Colon (tissue), 2 donors: ENCODE results near the gene ADGRA1.

Experiments
- FAIRE-seq: peaks from 2 replicates; lab custom pipeline; 2012; peaks lifted over from hg19 to GRCh38; lab: Jason Lieb, UNC
- donor health status: control.
- donor health status: control.

ADGRA1 gene

DNA sequence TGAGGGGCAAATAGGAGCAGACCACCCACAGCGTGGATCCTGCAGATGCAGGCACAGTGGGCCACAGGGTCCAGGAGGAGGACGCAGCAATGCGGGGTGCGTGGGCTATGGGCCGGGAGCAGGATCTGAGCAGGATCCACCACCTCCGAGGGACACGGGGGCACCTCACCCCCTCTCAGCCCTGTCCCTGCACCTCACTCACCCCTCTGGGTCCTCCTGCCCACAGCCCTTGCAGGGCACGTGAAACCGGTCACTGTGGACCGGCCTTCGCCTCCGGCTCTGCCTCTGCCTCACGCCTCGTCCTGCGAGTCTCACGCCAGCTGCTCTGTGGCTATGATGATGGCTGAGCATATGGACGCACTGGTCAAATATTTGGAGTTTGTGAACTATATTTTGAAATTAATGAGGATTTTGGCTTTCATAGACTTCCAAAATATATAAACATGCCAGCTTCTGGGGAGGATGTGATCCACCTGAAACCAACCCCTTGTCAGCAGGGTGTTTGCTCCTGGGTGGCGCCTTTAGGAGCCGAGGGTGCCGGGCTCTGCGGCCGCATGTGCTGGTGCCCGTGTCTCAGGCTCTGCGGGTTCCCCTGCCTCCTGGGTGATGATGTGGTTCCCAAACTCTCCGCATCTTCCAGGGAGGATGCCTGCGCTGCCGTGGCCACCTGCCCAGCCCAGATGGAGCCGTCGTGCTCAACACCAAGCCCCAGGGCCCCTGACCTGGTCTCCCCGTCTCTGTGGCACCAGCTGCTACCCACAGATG is 11.3 kb upstream of the ADGRA1 start:
- no peak for FAIRE-seq

DNA sequence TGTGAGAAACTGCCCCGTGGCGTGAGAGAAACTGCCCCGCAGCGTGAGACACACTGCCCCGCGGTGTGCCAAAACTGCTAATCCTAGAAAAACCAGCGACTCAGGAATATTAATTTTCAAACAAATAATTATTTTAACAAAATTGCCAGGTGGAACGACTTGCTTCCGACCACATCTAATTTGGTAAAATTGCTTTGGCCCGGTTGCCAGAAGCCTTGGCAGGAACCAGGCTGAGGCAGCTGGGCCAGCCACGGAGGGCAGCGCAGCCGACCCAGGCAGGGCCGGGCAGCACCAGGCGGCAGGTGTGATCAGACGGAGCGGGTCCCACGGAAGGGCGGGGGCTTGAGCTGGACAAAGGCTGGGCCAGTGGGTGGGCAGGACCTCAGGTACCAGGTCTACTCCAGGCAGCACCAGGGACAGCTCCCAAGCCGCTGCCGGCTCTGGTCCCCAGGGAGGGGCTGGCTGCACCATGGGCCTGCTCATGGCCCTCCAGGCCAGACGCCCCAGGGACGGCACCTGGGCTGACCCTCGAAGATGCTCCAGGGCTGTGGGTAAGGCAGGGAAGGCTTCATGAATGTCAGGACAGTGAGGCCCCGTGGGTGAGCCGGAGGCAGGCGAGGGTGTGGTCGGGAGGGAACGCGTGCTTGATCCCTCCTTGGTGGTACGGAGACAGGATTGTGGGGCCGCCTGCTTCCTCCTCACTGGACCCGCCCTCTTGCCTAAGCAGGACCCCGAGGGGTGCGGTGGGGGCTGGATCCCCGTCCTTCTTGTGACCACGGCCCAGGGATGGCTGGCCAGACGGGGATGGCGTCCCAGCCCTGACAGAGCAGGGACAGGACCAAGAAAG is 7.7 kb upstream of the ADGRA1 start:
- FAIRE-seq = no peak

DNA sequence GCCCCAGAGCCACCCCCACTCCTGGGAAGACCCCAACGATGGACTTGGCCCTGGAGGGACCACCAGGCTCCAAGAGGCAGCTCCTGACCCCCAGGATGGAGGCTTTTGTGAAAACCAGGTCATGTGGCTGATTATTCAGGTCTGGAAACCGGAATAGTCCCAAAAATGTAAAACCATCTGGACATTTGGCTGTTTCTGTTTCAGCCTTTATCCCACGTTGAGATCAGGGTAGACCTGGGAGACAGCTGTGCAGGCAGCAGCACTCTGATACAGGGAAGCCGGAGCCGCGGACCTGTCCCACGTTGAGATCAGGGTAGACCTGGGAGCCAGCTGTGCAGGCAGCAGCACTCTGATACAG is 7.1 kb upstream of the ADGRA1 start:
- FAIRE-seq = no peak

DNA sequence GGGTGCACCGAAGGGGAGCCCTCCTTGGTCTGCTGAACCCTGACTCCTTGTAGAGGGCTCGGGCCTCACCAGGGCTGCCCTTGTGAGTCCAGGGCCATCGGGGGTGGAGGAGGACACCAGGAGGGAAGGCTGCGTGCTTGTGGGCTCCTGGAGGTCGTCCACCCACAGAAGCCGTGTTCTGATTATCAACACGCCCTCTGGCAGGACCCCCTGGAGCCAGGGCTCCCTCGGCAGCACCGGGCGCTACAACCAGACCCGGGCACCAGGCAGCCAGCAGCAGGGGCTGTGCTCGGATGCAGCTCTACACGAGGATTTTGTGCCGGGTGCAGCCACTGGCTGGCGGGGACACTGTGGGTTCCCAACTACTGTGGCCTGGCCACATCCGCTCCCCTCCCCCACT is 6.1 kb upstream of the ADGRA1 start:
- no peak for FAIRE-seq

DNA sequence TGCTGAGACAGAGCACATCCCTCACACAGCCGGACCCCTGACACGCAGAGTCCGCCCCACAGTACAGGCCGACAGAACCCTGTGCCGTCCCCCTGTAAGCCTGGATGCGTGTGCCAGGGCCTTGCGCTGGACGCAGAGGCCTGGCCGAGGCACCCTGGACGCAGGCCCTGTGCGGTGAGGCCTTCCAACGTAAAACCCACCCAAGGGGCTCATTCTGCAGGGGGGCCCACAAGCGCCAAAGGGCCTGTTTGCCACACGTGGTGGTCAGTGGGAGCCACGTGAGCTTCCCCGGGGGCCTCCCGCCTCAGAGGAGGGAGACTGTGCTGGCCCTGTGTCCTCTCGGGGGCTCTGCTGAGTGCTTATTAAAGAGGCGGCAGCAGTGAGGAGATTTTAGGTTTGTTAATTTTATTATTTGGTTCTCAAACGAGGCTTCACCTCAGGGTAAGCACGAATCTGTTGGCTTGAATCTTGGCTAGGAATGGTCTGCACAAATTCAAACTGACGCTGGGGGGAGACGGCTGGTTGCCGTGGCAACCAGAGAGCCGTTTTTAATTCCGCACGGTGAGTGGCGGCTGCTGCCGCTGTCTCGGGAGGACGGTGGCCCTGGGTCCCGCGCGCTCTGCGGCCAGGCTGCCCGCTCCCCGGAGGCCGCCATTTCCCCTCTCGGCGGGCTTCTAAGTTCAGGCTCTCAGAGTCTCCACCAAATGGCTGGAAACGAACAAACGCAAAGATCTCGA is 4.9 kb upstream of the ADGRA1 start:
- FAIRE-seq = no peak

DNA sequence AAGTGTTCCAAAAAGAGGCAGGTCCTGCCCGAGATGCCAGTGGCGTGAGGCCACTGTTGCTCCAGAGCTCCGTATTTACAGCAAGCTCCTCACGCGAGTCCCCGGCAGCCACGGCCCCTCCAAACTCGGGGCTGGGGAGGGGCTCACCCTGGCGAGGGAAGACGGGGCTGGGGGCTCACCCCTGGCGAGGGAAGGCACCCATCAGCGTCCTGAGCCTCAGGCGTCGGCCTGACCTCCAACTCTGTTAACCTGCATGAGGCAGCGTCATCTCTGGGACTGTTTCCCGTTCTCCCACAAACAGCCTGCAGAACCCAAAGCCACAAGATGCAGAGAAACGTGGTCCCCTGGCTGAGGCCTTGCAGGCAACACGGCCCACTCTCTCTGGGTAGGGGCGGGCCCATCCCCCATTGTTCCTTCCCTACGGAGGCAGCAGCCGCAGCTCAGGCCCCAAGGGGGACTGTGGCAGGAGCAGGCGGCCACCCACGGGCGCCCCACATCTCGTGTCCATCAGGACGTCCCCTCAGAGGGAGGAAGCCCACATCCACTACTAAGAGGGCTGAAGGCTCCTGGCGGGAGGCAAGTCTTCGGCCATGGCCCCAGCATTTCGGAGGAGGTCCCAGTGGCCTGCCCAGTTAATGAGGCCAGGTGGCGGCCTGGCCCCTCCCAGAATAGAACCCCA is 4.2 kb upstream of the ADGRA1 start:
- FAIRE-seq = no peak

DNA sequence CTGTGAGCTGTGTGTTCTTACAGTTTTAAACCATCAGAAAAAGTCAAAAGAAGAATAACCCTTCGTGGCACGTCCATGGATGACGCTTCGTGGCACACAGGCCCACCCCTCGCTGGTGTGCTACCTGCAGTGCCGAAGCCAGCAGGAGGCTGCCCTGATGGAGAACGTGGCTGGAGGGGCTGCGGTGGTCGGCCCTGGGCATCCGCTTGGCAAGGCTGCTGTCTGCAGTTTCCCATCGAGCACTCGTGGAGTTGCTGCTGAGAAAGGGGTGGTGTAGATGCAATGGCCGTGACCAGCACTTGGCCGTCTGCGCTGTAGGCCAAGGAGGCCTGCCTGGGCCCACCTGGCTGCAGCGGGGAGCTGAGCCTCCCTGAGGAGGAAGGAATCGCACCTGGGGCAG is 3.2 kb upstream of the ADGRA1 start:
- no peak for FAIRE-seq

DNA sequence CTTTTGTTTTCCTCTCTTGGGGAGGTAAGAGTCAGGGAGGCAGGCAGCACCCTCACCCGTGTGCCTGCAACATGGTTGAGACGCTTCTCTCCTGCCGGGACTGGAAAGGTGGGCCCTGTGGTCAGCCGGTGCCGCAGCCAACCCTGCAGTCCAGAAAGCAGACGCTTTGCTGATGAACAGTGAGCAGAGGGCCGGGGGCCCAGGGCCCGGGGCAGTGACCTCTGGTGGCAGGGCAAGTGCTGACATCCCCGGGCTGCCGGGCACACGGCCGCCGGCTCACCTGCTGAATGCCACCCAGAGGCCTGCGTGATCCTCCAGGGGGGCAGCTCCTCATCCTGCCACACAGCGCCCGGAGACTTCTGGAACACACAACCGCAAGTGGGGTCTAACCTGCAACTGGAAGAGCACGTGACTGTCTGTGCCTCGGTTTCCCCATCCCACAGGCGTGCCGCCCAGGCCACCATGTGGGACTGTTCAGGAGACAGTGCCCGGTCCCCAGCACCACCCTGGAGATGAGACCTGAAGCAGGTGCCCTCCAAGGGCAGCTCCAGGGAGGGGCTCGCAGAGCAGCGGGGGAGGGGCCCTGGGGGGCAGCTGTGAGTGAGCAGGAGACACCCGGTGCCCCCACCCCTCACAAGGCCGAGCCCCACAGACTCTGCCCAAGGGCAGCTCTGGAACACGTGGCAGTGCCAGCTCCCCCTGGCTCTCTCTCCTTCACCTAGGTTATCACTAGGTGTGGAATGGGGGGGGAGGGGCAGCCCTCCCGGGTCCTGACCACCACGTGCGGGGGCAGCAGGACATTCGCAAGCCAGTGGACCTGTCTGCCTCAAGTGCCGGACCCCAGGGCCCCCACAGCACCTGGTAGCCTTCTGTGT is 2.2 kb upstream of the ADGRA1 start:
- no peak for FAIRE-seq

DNA sequence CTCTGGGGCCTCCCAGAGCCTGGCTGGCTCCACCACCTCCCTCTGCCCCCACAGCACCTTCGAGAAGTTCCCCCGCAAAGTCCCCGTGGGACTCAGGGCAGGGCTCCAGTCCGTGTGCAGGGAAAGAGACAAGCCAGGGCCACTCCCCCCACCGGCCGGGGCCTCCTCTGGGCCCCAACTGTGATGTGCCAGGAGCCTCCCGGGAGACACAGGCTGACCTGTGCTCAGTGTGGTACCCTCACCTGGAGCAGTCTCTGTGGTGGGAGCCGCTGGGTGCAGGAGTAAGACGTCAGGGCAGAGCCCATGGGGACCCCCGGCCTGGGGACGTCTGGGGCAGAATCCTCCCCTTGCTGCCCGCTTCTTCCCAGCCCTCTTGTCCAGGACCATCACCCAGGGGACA is 1.5 kb upstream of the ADGRA1 start:
- FAIRE-seq = no peak

DNA sequence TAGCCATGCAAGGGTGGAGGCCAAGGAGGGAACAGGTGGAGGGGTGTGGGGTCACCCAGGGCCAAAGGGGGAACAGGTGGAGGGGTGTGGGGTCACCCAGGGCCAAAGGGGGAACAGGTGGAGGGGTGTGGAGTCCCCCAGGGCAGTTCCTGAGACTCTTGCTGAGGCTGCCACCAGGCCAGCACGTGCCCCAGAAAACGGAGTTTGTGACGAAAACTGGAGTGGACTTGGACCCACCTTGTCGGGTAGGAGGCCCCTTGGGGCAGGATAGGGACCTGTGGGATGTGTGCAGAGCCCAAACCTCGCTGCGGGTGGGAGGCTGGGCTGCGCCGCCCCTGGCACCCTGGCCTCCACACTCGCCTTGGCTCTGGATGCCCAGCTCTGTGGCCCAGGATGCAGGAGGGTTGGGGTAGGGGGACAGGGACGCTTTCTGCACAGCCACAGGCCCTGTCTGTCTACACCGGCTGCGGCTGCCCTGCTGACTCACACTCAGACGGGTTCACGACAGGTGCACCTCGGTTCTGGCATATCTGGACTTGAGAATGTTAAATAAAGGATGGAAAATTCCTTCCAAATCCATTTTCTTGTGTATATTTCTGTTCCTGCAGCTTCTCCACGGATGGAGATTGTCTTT is 562 bp upstream of the ADGRA1 start:
- FAIRE-seq = no peak

DNA sequence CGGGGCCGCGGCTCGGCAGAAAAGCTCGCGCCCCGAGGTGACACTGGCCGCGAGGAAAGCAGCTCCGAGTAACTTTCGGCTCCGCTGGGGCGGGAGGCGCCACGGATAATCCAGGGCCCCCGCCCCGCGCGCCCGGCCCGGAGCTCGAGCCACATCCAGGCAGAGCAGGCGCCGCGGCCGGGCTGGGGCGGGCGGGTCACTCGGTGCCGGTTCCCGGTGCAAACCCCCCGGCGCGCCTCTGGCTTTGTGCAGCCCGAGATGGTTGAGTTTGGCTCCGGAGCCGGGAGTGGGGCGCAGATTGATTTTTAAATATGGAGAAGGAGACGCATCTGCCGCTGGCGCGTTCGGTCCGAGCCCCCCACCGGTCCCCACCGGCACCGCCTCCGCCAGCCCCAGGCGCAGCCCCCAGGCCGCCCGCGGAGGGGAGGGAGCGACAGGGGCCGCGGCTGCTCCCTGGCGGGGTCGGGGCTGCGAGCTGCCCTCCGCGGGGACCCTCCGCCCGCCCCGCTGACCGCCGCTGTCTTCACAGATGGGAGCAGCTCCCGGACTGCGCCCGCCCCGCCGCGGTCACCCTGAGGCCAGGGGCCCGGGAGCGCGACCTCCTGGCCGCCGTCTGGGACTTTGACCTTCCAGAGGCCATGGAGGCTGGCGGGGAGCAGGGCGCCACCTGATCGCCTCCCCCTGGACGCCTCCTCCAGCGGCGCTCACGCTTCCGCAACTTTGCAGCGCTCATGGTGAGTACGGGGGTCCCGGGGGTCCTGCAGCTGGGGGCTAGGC is 643 bp downstream of the ADGRA1 start:
- no peak for FAIRE-seq

DNA sequence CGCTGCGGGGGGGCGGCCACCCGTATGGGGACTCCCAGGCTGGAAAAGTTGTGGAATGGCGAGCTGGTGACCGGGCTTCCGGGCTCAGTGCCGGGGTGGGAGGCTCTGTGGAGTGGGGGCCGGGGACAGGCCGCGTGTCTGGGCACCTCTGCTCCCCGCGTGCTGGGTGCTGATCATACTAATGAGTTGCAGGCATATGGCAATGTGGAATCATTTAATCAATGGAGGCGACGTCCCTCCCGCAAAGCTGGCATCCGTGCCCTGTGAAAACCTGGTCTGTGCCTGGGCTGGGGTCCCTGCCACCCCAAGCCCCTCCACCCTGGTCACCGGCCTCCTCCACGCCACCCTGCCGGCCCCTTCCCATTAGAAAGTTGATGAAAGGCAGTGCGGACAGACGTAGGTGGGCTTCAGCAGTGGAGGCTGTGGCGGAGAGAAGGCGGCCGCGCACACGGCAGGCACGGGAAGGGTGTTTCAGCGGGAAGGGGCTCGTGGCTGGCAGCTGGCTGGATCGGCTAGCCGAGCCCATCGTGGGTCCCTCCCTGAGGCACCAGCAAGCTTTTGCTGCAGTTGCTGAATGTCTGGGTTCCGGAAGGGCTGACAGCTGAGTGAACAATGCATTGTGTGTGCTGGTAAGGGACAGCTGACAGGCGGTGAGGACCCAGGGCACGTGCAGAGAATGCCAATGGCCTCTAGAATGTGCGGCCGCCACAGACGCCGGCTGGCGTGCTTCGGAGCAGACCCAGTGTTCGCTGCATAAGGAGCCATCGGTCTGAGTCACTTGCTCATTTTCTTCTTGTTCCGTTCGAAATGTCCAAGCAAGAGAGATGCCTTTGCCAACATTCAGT is 1.5 kb downstream of the ADGRA1 start:
- no peak for FAIRE-seq

DNA sequence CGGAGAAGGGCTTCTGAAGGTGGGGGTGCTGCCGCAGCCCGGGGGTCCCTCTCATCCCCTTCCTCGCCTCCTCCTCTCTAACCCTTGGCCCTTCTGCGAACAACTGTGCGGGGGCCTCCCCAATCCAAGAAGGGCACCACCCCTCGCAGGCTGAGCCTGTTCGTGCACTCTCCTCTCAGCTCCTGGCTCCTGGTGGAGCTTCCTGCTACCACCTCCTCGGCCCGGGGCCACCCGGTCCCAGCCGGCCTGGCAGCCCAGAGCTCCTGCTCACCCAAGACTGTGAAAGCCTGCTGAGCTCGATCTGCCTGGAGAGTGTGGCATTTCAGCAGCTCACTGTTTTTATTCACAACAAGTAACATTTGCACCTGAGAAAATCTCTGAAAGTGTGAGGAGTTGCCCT is 2.4 kb downstream of the ADGRA1 start:
- FAIRE-seq = no peak

DNA sequence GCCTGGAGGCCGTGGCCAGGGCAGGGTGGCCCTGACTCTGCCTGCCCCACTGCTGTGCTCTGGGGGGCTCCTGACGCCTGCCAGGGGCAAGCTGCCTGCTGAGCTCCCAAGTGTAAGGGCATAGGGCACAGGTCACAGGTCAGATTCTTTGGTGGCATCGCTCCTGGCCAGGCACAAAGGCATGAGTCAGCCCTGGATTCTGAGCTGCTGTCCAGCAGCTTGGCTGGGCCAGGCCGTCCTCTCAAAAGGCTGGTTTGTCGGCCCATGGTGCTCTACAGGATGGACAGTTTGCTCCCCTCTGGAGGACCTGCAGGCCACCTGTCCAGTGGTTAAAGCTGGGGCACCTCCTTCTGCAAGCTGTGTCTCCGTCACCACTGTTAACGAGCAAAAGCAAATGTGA is 2.9 kb downstream of the ADGRA1 start:
- FAIRE-seq = no peak

DNA sequence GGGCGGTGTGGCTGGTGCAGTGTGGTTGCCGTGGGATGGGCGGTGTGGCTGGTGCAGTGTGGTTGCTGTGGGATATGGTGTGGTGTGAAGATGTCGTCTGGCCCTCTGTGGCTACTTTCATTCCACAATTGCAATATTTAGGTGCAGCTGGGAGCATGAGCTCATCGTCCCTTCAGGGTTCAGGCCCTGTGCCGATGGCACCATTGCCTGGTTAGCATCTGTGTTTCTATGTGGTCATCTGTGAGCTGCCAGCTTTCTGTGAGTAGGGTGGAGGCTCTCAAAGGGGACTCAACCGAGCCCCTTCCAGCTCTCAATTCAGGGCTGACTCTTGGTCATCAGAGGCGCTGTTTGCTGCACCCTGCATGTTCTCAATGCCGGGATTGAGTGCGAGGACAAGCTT is 3.6 kb downstream of the ADGRA1 start:
- no peak for FAIRE-seq

DNA sequence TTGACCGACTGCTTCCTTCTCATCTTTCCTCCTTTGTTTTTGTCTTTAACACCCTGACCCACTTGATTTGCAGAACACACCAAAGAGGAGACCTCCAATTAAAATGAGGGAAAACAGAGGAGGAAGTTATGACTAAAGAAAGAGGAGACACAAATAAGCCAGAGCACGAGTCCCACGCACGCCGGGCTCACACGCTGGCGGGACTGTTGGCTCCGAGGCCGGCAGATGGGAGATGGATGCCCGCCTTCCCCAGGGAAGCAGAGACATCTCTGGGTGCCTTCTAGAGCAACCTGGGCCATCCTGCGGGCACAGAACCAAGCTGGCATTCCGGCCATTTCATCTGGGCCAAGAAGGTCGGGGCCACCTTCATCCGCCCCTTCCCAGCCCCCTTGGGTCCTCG is 5.6 kb downstream of the ADGRA1 start:
- no peak for FAIRE-seq

DNA sequence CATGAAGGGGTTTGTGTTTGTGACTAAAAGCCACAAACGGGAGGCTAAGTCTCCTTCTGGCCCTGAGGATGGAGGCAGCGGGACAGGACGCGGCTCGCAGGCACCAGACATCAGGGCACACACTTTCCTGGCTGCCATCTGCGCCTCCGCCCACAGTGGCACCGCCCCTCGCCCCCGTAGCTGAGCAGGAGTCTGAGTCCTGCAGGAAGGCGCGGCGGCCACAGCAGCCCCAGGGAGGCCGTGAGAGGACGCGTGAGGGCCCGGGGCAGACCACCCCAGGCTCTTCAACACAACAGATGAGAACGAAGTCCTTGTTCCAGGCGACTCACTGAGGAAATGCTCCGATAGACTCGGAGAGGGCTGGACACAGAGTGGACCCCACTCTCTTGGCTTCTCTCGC is 6.6 kb downstream of the ADGRA1 start:
- FAIRE-seq = no peak

DNA sequence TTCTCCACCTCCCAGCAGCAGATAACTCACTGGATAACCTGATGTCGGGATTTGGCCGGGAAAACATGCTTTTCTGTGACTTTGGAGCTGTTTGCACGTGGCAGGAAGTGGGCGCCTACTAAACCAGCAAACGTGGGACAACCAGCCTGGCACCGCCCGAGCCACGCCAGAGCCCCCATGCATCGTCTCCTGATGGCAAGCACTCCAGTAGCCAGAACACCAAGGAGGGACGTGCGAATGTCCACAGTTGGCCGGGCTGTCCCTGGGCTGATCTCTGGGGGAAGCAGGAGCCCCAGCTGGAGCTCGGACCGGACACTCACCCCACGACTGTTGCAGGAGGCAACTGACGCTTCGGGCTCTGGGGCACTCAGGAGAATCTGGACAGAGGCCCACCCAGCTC is 7.1 kb downstream of the ADGRA1 start:
- FAIRE-seq = no peak

DNA sequence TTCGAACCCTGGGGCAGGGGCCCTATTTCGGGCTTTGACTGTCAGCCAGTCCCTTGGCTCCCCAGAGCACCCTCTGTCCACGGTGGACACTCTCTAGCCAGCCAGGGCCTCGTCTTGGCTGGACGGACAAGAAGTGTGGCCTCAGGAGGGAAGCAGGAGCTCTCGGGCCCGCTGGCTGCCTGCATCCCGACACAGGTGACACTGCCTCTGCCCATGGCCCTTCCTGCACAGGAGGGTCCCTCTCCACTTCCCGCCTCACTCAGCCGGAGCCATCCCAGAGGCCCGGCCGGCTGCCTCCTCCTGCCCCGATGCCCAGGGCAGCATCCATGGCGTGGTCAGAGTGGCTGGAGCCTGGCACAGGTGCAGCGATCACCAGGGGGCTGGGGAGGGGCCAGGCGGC is 7.9 kb downstream of the ADGRA1 start:
- FAIRE-seq = no peak
